ENCODE measurements around the gene ZNF740. TPM values are rescaled to one million over a fixed set of nuclear protein-coding genes. Genes with fewer than 3 reads are reported as not detected.

Gene ZNF740
- total RNA-seq, 1 donor from 2014 or later, result 47.6 TPM

- Mint-ChIP-seq H3K4me3 (ENCODE audit: unreplicated experiment) (peak overlapping the region; percentile 1), H3K9me3 (ENCODE audit: unreplicated experiment) (no peaks in the 10 kb centered on the region), H3K27ac (ENCODE audit: unreplicated experiment) (no peak overlapping the region), H3K27me3 (ENCODE audit: unreplicated experiment) (peaks cover 11% of the 10 kb centered on the region), H3K36me3 (ENCODE audit: low read depth, unreplicated experiment) (peaks cover 62% of the 10 kb centered on the region), H3K4me1 (ENCODE audit: unreplicated experiment) (peaks cover 28% of the 10 kb centered on the region)
- TF ChIP-seq CTCF (IDR thresholded peaks at IDR 0.05; ENCODE audit: unreplicated experiment), result no peak
- DNase-seq (ENCODE audit: low spot score), result no peak
Measured at GRCh38 chr12:53185582-53186153, 5.1 kb downstream of the ZNF740 start.

GRCh38 chr12:53186745-53187144 lies 6.2 kb downstream of the ZNF740 start:
- no peak for DNase-seq (ENCODE audit: low spot score)
- TF ChIP-seq CTCF (IDR thresholded peaks at IDR 0.05; ENCODE audit: unreplicated experiment), result no peak
- Mint-ChIP-seq H3K9me3 (ENCODE audit: unreplicated experiment) (no peaks in the 10 kb centered on the region), H3K27me3 (ENCODE audit: unreplicated experiment) (peaks cover 11% of the 10 kb centered on the region), H3K36me3 (ENCODE audit: low read depth, unreplicated experiment) (peaks cover 55% of the 10 kb centered on the region), H3K27ac (ENCODE audit: unreplicated experiment) (no peak overlapping the region), H3K4me3 (ENCODE audit: unreplicated experiment) (peak overlapping the region; percentile 79), H3K4me1 (ENCODE audit: unreplicated experiment) (peaks cover 22% of the 10 kb centered on the region)

- DNase-seq (ENCODE audit: low spot score), result no peak
- Mint-ChIP-seq H3K36me3 (ENCODE audit: low read depth, unreplicated experiment) (peaks cover 50% of the 10 kb centered on the region), H3K4me1 (ENCODE audit: unreplicated experiment) (peaks cover 16% of the 10 kb centered on the region), H3K27ac (ENCODE audit: unreplicated experiment) (no peak overlapping the region), H3K27me3 (ENCODE audit: unreplicated experiment) (peaks cover 14% of the 10 kb centered on the region), H3K9me3 (ENCODE audit: unreplicated experiment) (no peaks in the 10 kb centered on the region), H3K4me3 (ENCODE audit: unreplicated experiment) (peak overlapping the region; percentile 68)
- no peak for TF ChIP-seq CTCF (IDR thresholded peaks at IDR 0.05; ENCODE audit: unreplicated experiment)
Measured at GRCh38 chr12:53187145-53187899, 6.8 kb downstream of the ZNF740 start.

- no peak overlapping the region for H3K27ac Mint-ChIP-seq (ENCODE audit: unreplicated experiment)
- no peaks in the 10 kb centered on the region for H3K9me3 Mint-ChIP-seq (ENCODE audit: unreplicated experiment)
- H3K36me3 Mint-ChIP-seq (ENCODE audit: low read depth, unreplicated experiment), result peaks cover 29% of the 10 kb centered on the region
- TF ChIP-seq CTCF (IDR thresholded peaks at IDR 0.05; ENCODE audit: unreplicated experiment), result peak; percentile 81
- H3K4me3 Mint-ChIP-seq (ENCODE audit: unreplicated experiment), result no peak overlapping the region
- peak; percentile 59 for DNase-seq (ENCODE audit: low spot score)
- H3K4me1 Mint-ChIP-seq (ENCODE audit: unreplicated experiment), result no peaks in the 10 kb centered on the region
- H3K27me3 Mint-ChIP-seq (ENCODE audit: unreplicated experiment), result peaks cover 9% of the 10 kb centered on the region
Measured at GRCh38 chr12:53190108-53190729, 9.7 kb downstream of the ZNF740 start.
